Non-pigmented ciliary epithelial cell (primary cell): Measurements from ENCODE around the gene ITGB2.

Experiments
- DNase-seq: peaks from one replicate; pipeline ENCODE4 v3.0.0-alpha.2; 2010; ENCODE audit warnings: low read depth

The ITGB2 gene

DNA sequence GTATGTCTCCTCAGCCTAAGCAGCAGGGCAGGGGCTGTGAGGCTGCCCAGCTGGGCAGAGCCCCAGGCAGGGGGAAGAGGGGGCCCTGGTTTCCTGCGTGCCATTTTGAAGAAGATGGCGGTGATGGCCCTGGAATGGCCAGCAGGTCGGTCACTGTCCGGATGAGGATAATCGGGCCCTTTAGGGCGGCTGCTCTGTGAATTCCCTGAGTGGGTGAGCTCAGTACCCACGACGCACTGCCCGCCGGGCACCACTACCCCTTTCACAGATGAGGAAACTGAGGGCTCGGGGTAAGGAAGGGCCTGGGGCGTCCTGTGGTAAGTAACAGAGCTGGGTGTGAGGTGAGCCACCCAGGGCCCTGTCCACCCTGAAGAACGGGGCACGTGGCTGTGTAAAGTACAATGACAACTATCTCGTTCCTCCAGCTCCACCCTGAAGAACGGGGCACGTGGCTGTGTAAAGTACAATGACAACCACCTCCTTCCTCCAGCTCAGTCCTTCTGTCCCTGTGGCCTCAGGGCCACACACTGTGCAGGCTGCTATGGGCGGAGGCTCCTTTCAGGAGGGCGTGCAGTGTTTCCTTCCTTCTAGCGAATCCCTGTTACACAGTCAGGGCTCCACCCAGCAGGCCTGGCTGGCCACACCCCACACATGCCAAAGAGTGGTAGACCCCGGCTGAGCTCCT lies 23.2 kb downstream of the ITGB2 start:
- no peak for DNase-seq

- no peak for DNase-seq
Observed at GRCh38 chr21:44896561-44897286, 24.0 kb downstream of the ITGB2 start.

GRCh38 chr21:44895859-44896258 lies 24.8 kb downstream of the ITGB2 start:
- no peak for DNase-seq

DNA sequence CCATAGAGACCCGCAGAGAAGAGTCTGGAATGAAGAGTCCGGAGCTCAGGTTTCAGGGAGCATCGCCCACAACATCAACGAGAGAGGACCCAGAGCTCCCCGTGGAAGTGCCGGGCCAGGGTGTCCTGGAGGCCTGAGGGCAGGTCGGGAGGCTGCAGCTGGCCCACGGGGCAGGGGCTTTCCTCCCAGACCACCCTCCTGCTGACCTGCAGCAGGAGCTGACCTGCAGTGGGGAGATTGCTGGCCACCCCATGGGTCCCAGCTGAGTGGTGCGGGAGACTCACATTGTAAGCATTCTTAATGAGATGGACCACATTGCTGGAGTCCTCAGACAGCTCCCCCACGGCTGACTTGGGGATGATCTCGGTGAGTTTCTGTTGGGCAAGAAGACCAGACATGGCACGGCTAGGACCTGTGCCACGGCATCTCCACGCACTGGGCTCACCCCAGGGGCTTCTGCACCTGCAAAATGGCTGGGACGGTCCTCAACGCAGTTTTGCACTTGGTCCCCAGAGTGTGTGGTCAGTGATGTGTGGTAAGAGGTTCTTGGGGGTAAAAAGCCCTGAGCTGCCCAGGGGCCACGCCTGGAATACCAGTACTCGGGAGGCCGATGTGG lies 25.9 kb downstream of the ITGB2 start:
- no peak for DNase-seq

- DNase-seq, result no peak
Observed at GRCh38 chr21:44893948-44894656, 26.6 kb downstream of the ITGB2 start.

DNA sequence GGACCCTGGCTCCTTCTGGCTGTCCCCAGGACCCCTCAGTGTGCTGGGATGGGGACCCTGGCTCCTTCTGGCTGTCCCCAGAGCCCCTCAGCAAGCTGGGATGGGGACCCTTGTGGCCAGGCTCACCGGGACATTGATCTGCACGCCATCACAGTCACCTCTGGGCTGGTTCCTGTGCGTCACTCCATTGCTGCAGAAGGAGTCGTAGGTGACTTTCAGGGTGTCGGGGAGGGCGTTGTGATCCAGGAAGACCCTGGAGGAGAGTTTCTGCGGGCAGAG lies 27.5 kb downstream of the ITGB2 start:
- DNase-seq, result no peak

GRCh38 chr21:44892536-44893277 lies 28.0 kb downstream of the ITGB2 start:
- no peak for DNase-seq

GRCh38 chr21:44892095-44892494 lies 28.6 kb downstream of the ITGB2 start:
- DNase-seq, result no peak

DNA sequence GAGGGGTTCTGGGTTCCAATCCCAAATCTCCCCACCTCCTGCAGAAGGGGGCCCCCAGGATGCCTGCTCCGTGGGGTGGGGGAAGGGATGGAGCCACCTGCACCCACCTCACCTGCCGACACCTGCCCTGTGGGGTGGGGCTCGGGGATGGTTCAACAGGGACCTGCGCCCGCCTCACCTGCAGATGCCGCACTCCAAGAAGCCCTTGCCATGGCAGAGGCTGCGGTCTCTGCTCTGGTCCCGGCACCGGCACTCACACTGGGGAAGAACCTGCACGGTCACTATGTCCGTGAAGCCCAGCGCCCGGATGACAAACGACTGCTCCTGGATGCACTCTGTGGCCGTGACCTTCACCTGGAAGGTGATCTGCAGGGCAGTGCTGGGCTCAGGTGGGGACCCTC lies 29.1 kb downstream of the ITGB2 start:
- DNase-seq, result no peak

GRCh38 chr21:44890961-44891541 lies 29.6 kb downstream of the ITGB2 start:
- DNase-seq, result no peak

GRCh38 chr21:44890338-44890931 lies 30.3 kb downstream of the ITGB2 start:
- DNase-seq, result no peak

- no peak for DNase-seq
Observed at GRCh38 chr21:44889625-44890337, 30.9 kb downstream of the ITGB2 start.

GRCh38 chr21:44888581-44889550 lies 31.8 kb downstream of the ITGB2 start:
- no peak for DNase-seq

- DNase-seq, result no peak
Observed at GRCh38 chr21:44887807-44888580, 32.7 kb downstream of the ITGB2 start.

GRCh38 chr21:44887126-44887806 lies 33.4 kb downstream of the ITGB2 start:
- DNase-seq, result no peak

- DNase-seq, result no peak
Observed at GRCh38 chr21:44886113-44887075, 34.3 kb downstream of the ITGB2 start.

DNA sequence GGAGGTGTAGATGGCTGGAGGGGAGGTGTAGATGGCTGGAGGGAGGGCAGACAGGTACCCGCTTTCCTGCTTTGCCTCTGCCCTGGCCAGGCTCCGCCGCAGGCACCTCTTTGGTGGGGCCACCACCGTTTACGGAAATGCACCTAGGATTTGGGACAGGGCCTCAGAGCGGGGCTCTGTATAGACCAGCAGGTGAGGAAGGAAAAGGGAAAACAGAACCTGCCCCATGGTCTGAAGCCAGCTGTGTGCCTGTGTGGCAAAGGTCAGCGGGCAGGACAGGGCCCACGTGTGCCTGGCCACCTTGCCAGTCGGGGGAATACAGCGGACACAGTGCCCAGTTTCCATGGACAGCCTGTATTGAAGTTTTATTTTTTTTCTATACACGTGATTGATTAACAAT lies 35.1 kb downstream of the ITGB2 start:
- DNase-seq, result no peak
